OCI-LY7 (cell line): ENCODE data around the gene KCNK13. TPM values are rescaled to one million over a fixed set of nuclear protein-coding genes. Genes with fewer than 3 reads are reported as not detected.

Experiments used
- BruUV-seq: library from RNA; stranded (reverse); fragments of 400-500 nt; replicated peaks from 2 replicates; lab custom pipeline; 2021; lab: Mats Ljungman, UMichigan
- CTCF ChIA-PET: fragments of 300-600 bp; sonication (Branson Sonifier 250); formaldehyde crosslinking; loops from one replicate; lab custom pipeline; 2022; ENCODE audit warnings: antibody characterized with exemption; ENCODE audit not compliant: unreplicated experiment; lab: Charles Lee
- POLR2A ChIA-PET: fragments of 300-600 bp; sonication (Branson Sonifier 250); formaldehyde crosslinking; loops from one replicate; lab custom pipeline; 2022; ENCODE audit warnings: antibody characterized with exemption; lab: Charles Lee
- DNase-seq: peaks from one replicate; pipeline ENCODE4 v3.0.0-alpha.2; 2015; ENCODE audit warnings: low spot score
- H2AFZ ChIP-seq: fragments of 200-600 bp; sonication (generic), shearing (Covaris generic); 2 replicates; pipeline ENCODE4 v1.6.1; 2014; ENCODE audit warnings: mild to moderate bottlenecking, antibody characterized with exemption, low read length, moderate library complexity
- H3K27ac ChIP-seq: fragments of 200-600 bp; sonication (generic); 2 replicates; pipeline ENCODE4 v1.5.1; 2014; ENCODE audit warnings: mixed run types, low read depth, mild to moderate bottlenecking, moderate library complexity, low read length, inconsistent platforms; ENCODE audit not compliant: poor library complexity, severe bottlenecking
- H3K36me3 ChIP-seq: fragments of 200-600 bp; sonication (generic); 2 replicates; pipeline ENCODE4 v1.6.1; 2014; ENCODE audit warnings: mild to moderate bottlenecking, antibody characterized with exemption, low read length, moderate library complexity, mixed read lengths; ENCODE audit not compliant: insufficient read depth
- H3K4me1 ChIP-seq: fragments of 200-600 bp; sonication (generic); 2 replicates; pipeline ENCODE4 v1.5.1; 2014; ENCODE audit warnings: mild to moderate bottlenecking, low read length; ENCODE audit not compliant: insufficient read depth, poor library complexity, severe bottlenecking
- H3K4me2 ChIP-seq: fragments of 200-600 bp; sonication (generic); 2 replicates; pipeline ENCODE4 v1.6.1; 2014; ENCODE audit warnings: mild to moderate bottlenecking, low read length
- H3K4me3 ChIP-seq: fragments of 200-600 bp; sonication (generic); 2 replicates; pipeline ENCODE4 v1.5.1; 2014; ENCODE audit warnings: mild to moderate bottlenecking, low read depth, low read length; ENCODE audit not compliant: poor library complexity, severe bottlenecking
- H3K79me2 ChIP-seq: fragments of 200-600 bp; sonication (generic); 2 replicates; pipeline ENCODE4 v1.6.1; 2016; ENCODE audit warnings: low read depth, mild to moderate bottlenecking, low read length, moderate library complexity, mixed read lengths; ENCODE audit not compliant: insufficient read depth
- H3K9me2 ChIP-seq: fragments of 200-600 bp; sonication (generic); 2 replicates; pipeline ENCODE4 v1.6.1; 2016; ENCODE audit warnings: mild to moderate bottlenecking, low read length, mixed read lengths; ENCODE audit not compliant: insufficient read depth
- H3K9me3 ChIP-seq: fragments of 200-600 bp; sonication (generic); 2 replicates; pipeline ENCODE4 v1.6.1; 2014; ENCODE audit warnings: mild to moderate bottlenecking, mixed run types, low read length, mixed read lengths
- H4K20me1 ChIP-seq: fragments of 200-600 bp; sonication (generic); 2 replicates; pipeline ENCODE4 v1.6.1; 2014; ENCODE audit warnings: mild to moderate bottlenecking, antibody characterized with exemption, low read length, moderate library complexity, mixed read lengths; ENCODE audit not compliant: insufficient read depth
- CTCF ChIP-seq: fragments of 200-600 bp; sonication (generic); conservative IDR thresholded peaks from 2 replicates; pipeline ENCODE4 v1.5.1; 2014; ENCODE audit warnings: mild to moderate bottlenecking, antibody characterized with exemption, low read length, moderate library complexity, mixed read lengths
- EZH2phosphoT487 ChIP-seq: fragments of 200-600 bp; sonication (generic); IDR thresholded peaks from 2 replicates; pipeline ENCODE4 v1.6.1; 2018; ENCODE audit warnings: low read depth, borderline replicate concordance, mild to moderate bottlenecking, mixed run types, antibody characterized with exemption, low read length, moderate library complexity, mixed read lengths
- intact Hi-C: fragments of 100-400 bp; cut with micrococcal nuclease; formaldehyde crosslinking; loops from one replicate; pipeline ENCODE4 v1.10.0; 2022; ENCODE audit not compliant: unreplicated experiment
- total RNA-seq, 2 experiments: library from RNA; depleted of rRNA in 1 of 2; stranded (reverse); fragments of >200 nt in 1 of 2; shearing (Covaris generic) in 1 of 2; gene quantifications; 2 replicates each; pipeline ENCODE4 v1.2.3, GENCODE V29; 2014 to 2022

KCNK13 gene
- total RNA-seq, 2 experiments from 2014 or later = not detected

- intact Hi-C loops = no loop called here
- H3K4me1 ChIP-seq = no peaks in the 10 kb centered on the region
- peaks cover 4% of the 10 kb centered on the region; the same call in 1 of the 2 replicates for H3K9me3 ChIP-seq
- no peak overlapping the region for H3K27ac ChIP-seq
- H3K4me2 ChIP-seq = no peak overlapping the region
- no peak overlapping the region for H2AFZ ChIP-seq
- ChIA-PET CTCF (no interaction called here), POLR2A (no interaction called here)
- TF ChIP-seq CTCF (no peak), EZH2phosphoT487 (no peak)
- H3K9me2 ChIP-seq = no peaks in the 10 kb centered on the region
- no peaks in the 10 kb centered on the region for H3K36me3 ChIP-seq
- H3K4me3 ChIP-seq = no peak overlapping the region
- no peak for DNase-seq
- H4K20me1 ChIP-seq = no peaks in the 10 kb centered on the region; the same call in 1 of the 2 replicates
- no TSS peak for BruUV-seq
- no peaks in the 10 kb centered on the region for H3K79me2 ChIP-seq
These were observed 1.2 kb downstream of the KCNK13 start for GRCh38 chr14:90062822-90063539.

- no peak overlapping the region for H3K4me3 ChIP-seq
- DNase-seq = no peak
- ChIA-PET POLR2A (interaction anchor here (0.6 kb wide), 1 partner anchor 156 kb away, joined by 4 read pairs; no protein-coding TSS in a partner anchor), CTCF (no interaction called here)
- no peaks in the 10 kb centered on the region for H3K9me3 ChIP-seq
- no peaks in the 10 kb centered on the region for H4K20me1 ChIP-seq
- H3K4me2 ChIP-seq = no peak overlapping the region
- TF ChIP-seq CTCF (no peak), EZH2phosphoT487 (no peak)
- no peaks in the 10 kb centered on the region for H3K4me1 ChIP-seq
- no TSS peak for BruUV-seq
- H3K9me2 ChIP-seq = no peaks in the 10 kb centered on the region
- H2AFZ ChIP-seq = no peak overlapping the region
- no peaks in the 10 kb centered on the region for H3K79me2 ChIP-seq
- intact Hi-C loops = no loop called here
- no peaks in the 10 kb centered on the region for H3K36me3 ChIP-seq
- H3K27ac ChIP-seq = no peak overlapping the region
These were observed 10.6 kb downstream of the KCNK13 start for GRCh38 chr14:90072350-90072749.

- Histone ChIP-seq H2AFZ (no peak overlapping the region), H3K9me3 (no peaks in the 10 kb centered on the region), H3K9me2 (no peaks in the 10 kb centered on the region), H3K4me3 (no peak overlapping the region), H3K79me2 (no peaks in the 10 kb centered on the region), H3K36me3 (no peaks in the 10 kb centered on the region), H3K4me2 (no peak overlapping the region), H4K20me1 (no peaks in the 10 kb centered on the region), H3K4me1 (no peaks in the 10 kb centered on the region), H3K27ac (no peak overlapping the region)
- BruUV-seq = no TSS peak
- TF ChIP-seq CTCF (no peak), EZH2phosphoT487 (no peak)
- ChIA-PET POLR2A (no interaction called here), CTCF (no interaction called here)
- intact Hi-C loops = no loop called here
- no peak for DNase-seq
These were observed 17.8 kb downstream of the KCNK13 start for GRCh38 chr14:90079576-90079975.
